GM19438 (cell line): Measurements from ENCODE around the gene CACNG8.
"Not testable (repeated sequence)": the region's sequence is repeated elsewhere in the genome, so short reads cannot be mapped to it uniquely, and the experiment has no call there.

ENCODE experiments used
- ATAC-seq: cut with Tn5 transposase; IDR thresholded peaks from one replicate; pipeline ENCODE4 v1.9.1; 2021; ENCODE audit warnings: low read depth; ENCODE audit not compliant: unreplicated experiment

The CACNG8 gene

GRCh38 chr19:53962887-53963431 is at the start of gene CACNG8:
CACNG8 (plus strand) TSS chr19:53962937.
- no peak for ATAC-seq

- no peak for ATAC-seq
Observed at GRCh38 chr19:53915000-53915399, 47.7 kb upstream of the CACNG8 start.

GRCh38 chr19:53916004-53916403 is 46.7 kb upstream of the CACNG8 start:
- no peak for ATAC-seq

GRCh38 chr19:53917356-53917755 is 45.4 kb upstream of the CACNG8 start:
- no peak for ATAC-seq

GRCh38 chr19:53927739-53928138 is 35.0 kb upstream of the CACNG8 start:
- no peak for ATAC-seq

GRCh38 chr19:53936029-53936428 is 26.7 kb upstream of the CACNG8 start:
- no peak for ATAC-seq

- no peak for ATAC-seq
Observed at GRCh38 chr19:53942001-53942786, 20.5 kb upstream of the CACNG8 start.

- no peak for ATAC-seq
Observed at GRCh38 chr19:53944416-53944815, 18.3 kb upstream of the CACNG8 start.

- no peak for ATAC-seq
Observed at GRCh38 chr19:53944933-53945332, 17.8 kb upstream of the CACNG8 start.

GRCh38 chr19:53945441-53945840 is 17.3 kb upstream of the CACNG8 start:
- no peak for ATAC-seq

GRCh38 chr19:53945998-53946397 is 16.7 kb upstream of the CACNG8 start:
- ATAC-seq, result no peak

- ATAC-seq, result no peak
Observed at GRCh38 chr19:53947624-53948023, 15.1 kb upstream of the CACNG8 start.

GRCh38 chr19:53948611-53949010 is 14.1 kb upstream of the CACNG8 start:
- ATAC-seq, result not testable (repeated sequence)

GRCh38 chr19:53951436-53951835 is 11.3 kb upstream of the CACNG8 start:
- ATAC-seq, result no peak

GRCh38 chr19:53951947-53952346 is 10.8 kb upstream of the CACNG8 start:
- no peak for ATAC-seq

GRCh38 chr19:53953383-53953782 is 9.4 kb upstream of the CACNG8 start:
- ATAC-seq, result no peak

GRCh38 chr19:53957448-53958167 is 5.1 kb upstream of the CACNG8 start:
- no peak for ATAC-seq

- ATAC-seq, result no peak
Observed at GRCh38 chr19:53958168-53958571, 4.6 kb upstream of the CACNG8 start.

- ATAC-seq, result no peak
Observed at GRCh38 chr19:53958823-53959757, 3.6 kb upstream of the CACNG8 start.

GRCh38 chr19:53960187-53960586 is 2.5 kb upstream of the CACNG8 start:
- no peak for ATAC-seq

- ATAC-seq, result no peak
Observed at GRCh38 chr19:53960886-53961285, 1.9 kb upstream of the CACNG8 start.
